A673 (cell line): ENCODE measurements around the gene GPS1.

ENCODE experiments used
- EZH2 ChIP-seq: fragments of 200-600 bp; sonication (generic); IDR thresholded peaks from 2 replicates; pipeline ENCODE4 v1.6.1; 2017; ENCODE audit warnings: borderline replicate concordance, low read depth, mild to moderate bottlenecking, mixed read lengths, antibody characterized with exemption, low read length; ENCODE audit not compliant: poor library complexity, severe bottlenecking
- TF ChIP-seq, protein P1 (sequence below): fragments of 300-800, 200-600 bp; sonication (generic); conservative IDR thresholded peaks from 2 replicates; pipeline ENCODE4 v1.5.1; 2017; ENCODE audit warnings: low read depth, mild to moderate bottlenecking, antibody characterized with exemption, low read length, moderate library complexity, mixed read lengths

DNA sequence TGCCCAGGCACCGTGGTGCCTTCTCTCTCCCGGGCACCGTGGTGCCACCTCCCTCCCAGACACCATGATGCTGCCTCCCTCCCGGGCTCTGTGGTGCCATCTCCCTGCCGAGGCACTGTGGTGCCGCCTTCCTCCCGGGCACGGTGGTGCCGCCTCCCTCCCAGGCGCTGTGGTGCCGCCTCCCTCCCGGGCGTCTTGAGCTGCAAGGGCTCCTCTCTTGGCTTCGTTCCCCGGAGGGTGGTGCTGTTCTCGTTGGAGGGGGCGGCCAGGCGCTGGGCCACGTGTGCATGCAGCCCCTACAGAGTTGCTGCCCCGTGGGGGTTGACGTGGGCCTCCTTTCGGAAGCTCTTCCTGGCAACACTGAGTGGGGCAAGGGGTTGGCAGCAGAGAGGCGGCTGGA, 37.3 kb upstream of the GPS1 start:
- TF ChIP-seq, protein P1, sequence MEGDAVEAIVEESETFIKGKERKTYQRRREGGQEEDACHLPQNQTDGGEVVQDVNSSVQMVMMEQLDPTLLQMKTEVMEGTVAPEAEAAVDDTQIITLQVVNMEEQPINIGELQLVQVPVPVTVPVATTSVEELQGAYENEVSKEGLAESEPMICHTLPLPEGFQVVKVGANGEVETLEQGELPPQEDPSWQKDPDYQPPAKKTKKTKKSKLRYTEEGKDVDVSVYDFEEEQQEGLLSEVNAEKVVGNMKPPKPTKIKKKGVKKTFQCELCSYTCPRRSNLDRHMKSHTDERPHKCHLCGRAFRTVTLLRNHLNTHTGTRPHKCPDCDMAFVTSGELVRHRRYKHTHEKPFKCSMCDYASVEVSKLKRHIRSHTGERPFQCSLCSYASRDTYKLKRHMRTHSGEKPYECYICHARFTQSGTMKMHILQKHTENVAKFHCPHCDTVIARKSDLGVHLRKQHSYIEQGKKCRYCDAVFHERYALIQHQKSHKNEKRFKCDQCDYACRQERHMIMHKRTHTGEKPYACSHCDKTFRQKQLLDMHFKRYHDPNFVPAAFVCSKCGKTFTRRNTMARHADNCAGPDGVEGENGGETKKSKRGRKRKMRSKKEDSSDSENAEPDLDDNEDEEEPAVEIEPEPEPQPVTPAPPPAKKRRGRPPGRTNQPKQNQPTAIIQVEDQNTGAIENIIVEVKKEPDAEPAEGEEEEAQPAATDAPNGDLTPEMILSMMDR: peak; percentile 46; the same call in 1 of the 2 replicates
- TF ChIP-seq EZH2: no peak
